HUES64 (cell line): ENCODE data around the gene CENPQ.

Source experiments
- H3K27ac ChIP-seq: 2 replicates; pipeline ENCODE4 v1.7.0; 2013; ENCODE audit warnings: low read depth, low read length, inconsistent platforms
- H3K27me3 ChIP-seq: 2 replicates; pipeline ENCODE4 v1.6.1; 2013; ENCODE audit warnings: mild to moderate bottlenecking, low read length; ENCODE audit not compliant: insufficient read depth
- H3K36me3 ChIP-seq: 2 replicates; pipeline ENCODE4 v1.6.1; 2013; ENCODE audit warnings: mild to moderate bottlenecking, low read length; ENCODE audit not compliant: insufficient read depth
- H3K4me1 ChIP-seq: 2 replicates; pipeline ENCODE4 v1.6.1; 2013; ENCODE audit warnings: mild to moderate bottlenecking, low read length, moderate library complexity; ENCODE audit not compliant: insufficient read depth
- H3K4me3 ChIP-seq: 2 replicates; pipeline ENCODE4 v1.5.1; 2013; ENCODE audit warnings: mild to moderate bottlenecking, low read length, moderate library complexity
- H3K9ac ChIP-seq: 2 replicates; pipeline ENCODE4 v1.6.1; 2013; ENCODE audit warnings: mild to moderate bottlenecking, low read depth, low read length
- H3K9me3 ChIP-seq: 2 replicates; pipeline ENCODE4 v1.6.1; 2013; ENCODE audit warnings: low read depth, low read length; ENCODE audit not compliant: insufficient read depth
- WGBS: fragments of 150-250, 120-280 bp; methylation state at CpG from one replicate; pipeline ENCODE4 v1.1.7; 2013; ENCODE audit warnings: missing lambda C conversion rate; 5-methylcytosine and 5-hydroxymethylcytosine counted together

CENPQ gene

GRCh38 chr6:49504666-49505065 lies 41.5 kb downstream of the CENPQ start:
- Histone ChIP-seq H3K9ac (no peak overlapping the region), H3K4me1 (no peaks in the 10 kb centered on the region), H3K27me3 (no peaks in the 10 kb centered on the region), H3K9me3 (no peaks in the 10 kb centered on the region), H3K4me3 (no peak overlapping the region), H3K36me3 (no peaks in the 10 kb centered on the region), H3K27ac (no peak overlapping the region)
- WGBS: 86% methylated on average over 5 of the region's 5 CpGs

- H3K27me3 ChIP-seq: no peaks in the 10 kb centered on the region
- H3K4me3 ChIP-seq: no peak overlapping the region
- H3K9ac ChIP-seq: no peak overlapping the region
- no peak overlapping the region for H3K27ac ChIP-seq
- no peaks in the 10 kb centered on the region for H3K36me3 ChIP-seq
- no peaks in the 10 kb centered on the region for H3K4me1 ChIP-seq
- WGBS: 97% methylated on average over 2 of the region's 5 CpGs
- no peaks in the 10 kb centered on the region for H3K9me3 ChIP-seq
Measured at GRCh38 chr6:49506569-49507111, 43.5 kb downstream of the CENPQ start.

- H3K36me3 ChIP-seq: no peaks in the 10 kb centered on the region
- 94% methylated on average over 3 of the region's 3 CpGs for WGBS
- no peak overlapping the region for H3K27ac ChIP-seq
Measured at GRCh38 chr6:49509342-49509741, 46.2 kb downstream of the CENPQ start.

GRCh38 chr6:49513153-49513989 lies 50.2 kb downstream of the CENPQ start:
- no peaks in the 10 kb centered on the region for H3K27me3 ChIP-seq
- H3K27ac ChIP-seq: no peak overlapping the region
- H3K4me1 ChIP-seq: peaks cover 4% of the 10 kb centered on the region; the same call in 1 of the 2 replicates
- H3K4me3 ChIP-seq: no peak overlapping the region
- H3K9ac ChIP-seq: no peak overlapping the region
- 98% methylated on average over 2 of the region's 2 CpGs for WGBS
- no peaks in the 10 kb centered on the region for H3K36me3 ChIP-seq
- no peaks in the 10 kb centered on the region for H3K9me3 ChIP-seq

More at GRCh38 chr6:49509342-49509741, 46.2 kb downstream of the CENPQ start:
- H3K27me3 ChIP-seq: no peaks in the 10 kb centered on the region
- H3K4me3 ChIP-seq: no peak overlapping the region
- no peaks in the 10 kb centered on the region for H3K9me3 ChIP-seq
- no peak overlapping the region for H3K9ac ChIP-seq
- peaks cover 4% of the 10 kb centered on the region; the same call in 1 of the 2 replicates for H3K4me1 ChIP-seq

DNA sequence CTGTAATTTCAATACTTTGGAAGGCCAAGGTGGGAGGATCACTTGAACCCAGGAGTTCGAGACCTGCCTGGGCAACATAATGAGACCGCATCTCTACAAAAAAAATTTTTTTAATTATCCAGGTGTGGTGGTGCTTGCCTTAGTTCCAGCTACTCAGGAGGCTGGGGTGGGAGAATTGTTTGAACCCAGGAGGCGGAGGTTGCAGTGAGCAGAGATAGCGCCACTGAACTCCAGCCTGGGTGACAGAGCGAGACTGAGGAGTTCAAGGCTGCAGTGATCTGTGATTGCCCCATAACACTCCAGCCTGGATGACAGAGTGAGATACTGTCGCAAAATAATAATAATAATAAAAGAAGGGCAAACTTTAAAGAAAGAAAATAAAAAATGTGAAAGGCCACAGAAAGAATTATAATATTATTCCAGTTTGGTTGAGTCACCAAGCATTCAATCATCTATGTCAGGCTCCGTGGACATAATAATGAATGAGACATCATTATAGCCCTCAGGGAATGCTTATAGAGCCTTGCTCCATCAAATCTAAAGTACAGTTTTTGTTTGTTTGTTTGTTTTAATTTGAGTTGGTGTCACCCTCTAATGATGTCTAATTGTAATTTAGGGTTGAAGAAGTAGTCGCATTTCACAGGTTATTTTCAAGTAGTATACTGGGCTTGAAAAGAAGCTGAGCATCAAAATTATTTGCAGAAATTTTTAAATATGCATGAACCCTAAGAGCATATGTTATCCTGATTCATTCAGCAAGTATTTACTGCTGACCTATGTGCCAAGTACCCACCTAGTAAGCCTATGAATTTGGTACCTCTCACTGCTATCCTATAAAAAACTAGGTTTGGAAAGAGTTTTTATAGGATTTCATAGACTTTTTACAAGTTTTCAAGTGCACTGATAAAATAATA lies 51.7 kb downstream of the CENPQ start:
- H3K36me3 ChIP-seq: no peaks in the 10 kb centered on the region
- no peak overlapping the region for H3K4me3 ChIP-seq
- H3K9me3 ChIP-seq: no peaks in the 10 kb centered on the region
- peaks cover 4% of the 10 kb centered on the region; the same call in 1 of the 2 replicates for H3K4me1 ChIP-seq
- 96% methylated on average over 6 of the region's 8 CpGs for whole genome bisulfite sequencing
- H3K27me3 ChIP-seq: no peaks in the 10 kb centered on the region
- H3K9ac ChIP-seq: no peak overlapping the region
- no peak overlapping the region for H3K27ac ChIP-seq

DNA sequence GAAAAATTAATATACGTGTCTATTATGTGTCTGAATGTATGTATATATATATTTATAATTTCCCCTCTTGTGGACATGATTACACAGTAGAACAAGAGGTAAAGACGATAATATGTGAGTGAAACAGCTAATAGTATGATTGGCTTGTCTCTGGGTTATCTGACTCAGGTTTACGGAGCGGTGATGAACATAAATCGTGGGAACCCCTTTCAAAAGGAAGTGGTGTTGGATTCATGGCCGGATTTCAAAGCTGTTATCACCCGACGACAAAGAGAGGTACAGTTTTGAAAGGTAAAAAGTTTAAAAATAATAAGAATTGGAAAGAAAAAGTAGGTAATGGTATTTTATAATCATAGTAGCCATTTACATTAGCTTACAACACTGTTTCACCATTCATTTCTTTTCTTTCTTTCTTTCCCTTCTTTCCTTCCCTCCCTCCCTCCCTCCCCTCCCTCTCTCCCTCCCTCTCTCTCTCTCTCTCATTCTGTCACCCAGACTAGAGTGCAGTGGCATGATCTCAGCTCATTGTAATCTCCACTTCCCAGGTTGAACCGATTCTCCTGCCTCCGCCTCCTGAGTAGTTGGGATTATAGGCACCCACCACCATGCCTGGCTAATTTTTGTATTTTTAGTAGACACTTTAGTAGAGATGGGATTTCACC lies 52.4 kb downstream of the CENPQ start:
- H3K36me3 ChIP-seq: no peaks in the 10 kb centered on the region
- no peak overlapping the region for H3K9ac ChIP-seq
- H3K4me1 ChIP-seq: peaks cover 4% of the 10 kb centered on the region; the same call in 1 of the 2 replicates
- no peak overlapping the region for H3K27ac ChIP-seq
- no peaks in the 10 kb centered on the region for H3K27me3 ChIP-seq
- 94% methylated on average over 9 of the region's 10 CpGs for WGBS
- no peak overlapping the region for H3K4me3 ChIP-seq
- no peaks in the 10 kb centered on the region for H3K9me3 ChIP-seq

GRCh38 chr6:49516147-49516505 lies 53.0 kb downstream of the CENPQ start:
- Histone ChIP-seq H3K9ac (no peak overlapping the region), H3K36me3 (no peaks in the 10 kb centered on the region), H3K27ac (no peak overlapping the region), H3K9me3 (no peaks in the 10 kb centered on the region), H3K4me3 (no peak overlapping the region), H3K4me1 (peaks cover 4% of the 10 kb centered on the region; the same call in 1 of the 2 replicates), H3K27me3 (no peaks in the 10 kb centered on the region)
- 91% methylated on average over 4 of the region's 4 CpGs for WGBS

GRCh38 chr6:49517919-49518318 lies 54.7 kb downstream of the CENPQ start:
- Histone ChIP-seq H3K27me3 (no peaks in the 10 kb centered on the region), H3K4me3 (no peak overlapping the region), H3K9ac (no peak overlapping the region), H3K27ac (no peak overlapping the region), H3K9me3 (no peaks in the 10 kb centered on the region), H3K4me1 (no peaks in the 10 kb centered on the region; the same call in 1 of the 2 replicates), H3K36me3 (no peaks in the 10 kb centered on the region)
- WGBS: 100% methylated on average over 2 of the region's 2 CpGs

GRCh38 chr6:49519660-49520059 lies 56.5 kb downstream of the CENPQ start:
- no peaks in the 10 kb centered on the region for H3K36me3 ChIP-seq
- no peaks in the 10 kb centered on the region for H3K27me3 ChIP-seq
- H3K9me3 ChIP-seq: no peaks in the 10 kb centered on the region
- H3K4me3 ChIP-seq: no peak overlapping the region
- WGBS: 100% methylated on average over 1 of the region's 1 CpG
- H3K9ac ChIP-seq: no peak overlapping the region
- no peak overlapping the region for H3K27ac ChIP-seq
- H3K4me1 ChIP-seq: no peaks in the 10 kb centered on the region

DNA sequence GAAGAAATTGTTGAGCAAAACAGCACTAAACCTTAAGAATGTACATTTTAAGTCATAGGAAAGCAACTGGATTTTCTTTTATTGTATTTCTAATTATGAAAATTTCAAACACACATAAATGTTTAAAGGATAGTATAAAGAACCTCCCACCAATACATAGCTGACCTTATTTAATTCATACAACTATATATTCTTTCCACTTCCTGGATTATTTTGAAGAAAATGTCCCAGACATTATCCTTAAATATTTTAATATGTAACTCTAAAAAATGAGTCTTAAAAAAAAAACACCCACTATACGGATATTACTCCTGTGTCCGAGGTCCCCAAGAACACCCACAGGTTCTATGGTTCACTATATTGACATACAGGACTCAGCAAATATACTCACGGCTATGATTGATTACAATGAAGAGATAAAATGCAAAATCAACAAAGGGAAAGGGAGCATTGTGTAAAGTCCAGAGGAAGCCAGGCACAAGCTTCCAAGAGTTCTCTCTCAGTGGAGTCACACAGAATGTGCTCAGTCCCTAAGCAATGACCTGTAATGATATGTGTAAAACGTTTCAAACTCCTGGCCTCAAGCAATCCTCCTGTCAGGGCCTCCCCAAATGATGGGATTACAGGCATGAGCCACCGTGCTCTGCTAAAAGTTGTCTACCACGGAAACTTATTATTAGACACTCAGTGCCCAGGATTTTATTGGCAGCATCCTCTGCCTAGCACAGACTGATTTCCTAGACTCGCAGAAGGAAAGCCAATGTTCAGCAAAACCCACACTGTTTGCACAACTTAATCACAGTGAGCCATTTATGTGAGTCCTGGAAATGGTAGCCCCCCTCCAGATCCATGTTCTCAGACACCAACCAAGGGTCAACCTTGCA lies 59.8 kb downstream of the CENPQ start:
- Histone ChIP-seq H3K4me3 (no peak overlapping the region), H3K4me1 (peaks cover 12% of the 10 kb centered on the region), H3K27ac (no peak overlapping the region), H3K27me3 (no peaks in the 10 kb centered on the region), H3K36me3 (no peaks in the 10 kb centered on the region), H3K9me3 (no peaks in the 10 kb centered on the region), H3K9ac (no peak overlapping the region)
- 94% methylated on average over 7 of the region's 7 CpGs for WGBS
